ENCODE measurements around the gene HSF5.

HSF5 gene, protein sequence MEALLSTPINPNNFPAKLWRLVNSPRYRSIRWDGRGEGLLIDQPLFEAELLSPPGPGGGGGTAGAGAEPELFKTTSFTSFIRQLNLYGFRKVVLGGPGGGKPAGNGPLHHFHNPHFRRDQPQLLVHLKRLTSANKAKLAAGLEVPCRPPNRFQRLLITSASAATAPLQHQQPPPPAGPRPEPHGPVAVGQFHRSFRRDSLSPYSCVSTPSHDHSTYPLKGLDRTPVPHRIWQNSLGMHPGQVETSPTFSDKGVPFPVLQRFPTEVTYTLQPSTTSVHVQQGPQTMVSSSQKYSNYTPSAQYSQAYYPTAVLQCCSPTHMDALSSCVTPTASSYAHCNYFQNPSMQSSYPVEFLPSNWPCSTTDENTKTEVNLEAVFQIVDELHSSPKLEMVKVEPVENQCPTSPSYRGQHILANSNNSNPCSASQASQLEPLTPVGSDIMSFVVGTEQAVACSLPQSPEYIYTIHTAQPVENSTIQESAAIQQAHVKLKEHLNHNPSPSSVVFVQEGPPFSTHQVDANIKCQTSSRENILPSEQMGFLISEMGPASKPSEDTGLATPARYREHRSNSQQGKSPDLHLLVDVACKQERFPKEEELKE

DNA sequence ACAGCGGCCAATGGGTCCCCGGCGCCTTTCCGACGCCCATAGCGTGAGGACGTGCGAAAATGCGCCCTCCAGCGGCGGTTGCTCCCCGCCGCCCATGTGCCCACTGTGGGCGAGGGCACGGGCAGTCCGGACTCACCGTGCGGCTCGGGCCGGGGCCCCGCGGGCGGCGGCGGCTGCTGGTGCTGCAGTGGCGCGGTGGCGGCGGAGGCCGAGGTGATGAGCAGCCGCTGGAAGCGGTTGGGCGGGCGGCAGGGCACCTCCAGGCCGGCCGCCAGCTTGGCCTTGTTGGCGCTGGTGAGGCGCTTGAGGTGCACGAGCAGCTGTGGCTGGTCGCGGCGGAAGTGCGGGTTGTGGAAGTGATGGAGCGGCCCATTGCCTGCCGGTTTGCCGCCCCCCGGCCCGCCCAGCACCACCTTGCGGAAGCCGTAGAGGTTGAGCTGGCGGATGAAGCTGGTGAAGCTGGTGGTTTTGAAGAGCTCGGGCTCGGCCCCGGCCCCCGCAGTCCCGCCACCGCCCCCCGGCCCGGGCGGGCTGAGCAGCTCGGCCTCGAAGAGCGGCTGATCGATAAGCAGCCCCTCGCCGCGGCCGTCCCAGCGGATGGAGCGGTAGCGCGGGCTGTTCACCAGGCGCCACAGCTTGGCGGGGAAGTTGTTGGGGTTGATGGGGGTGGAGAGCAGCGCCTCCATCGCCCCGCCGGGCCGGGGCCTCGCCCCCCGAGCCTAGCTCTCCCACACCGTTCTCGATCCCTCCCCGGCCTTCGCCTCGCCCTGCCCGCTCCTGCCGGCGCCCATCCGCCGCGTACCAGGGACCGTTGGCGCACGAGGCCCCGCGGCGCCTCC is at the start of gene HSF5:
Gene HSF5 (minus strand): TSS at position 820 of the 839 bp plus-strand sequence. CDS start 134 bp downstream, at position 686.
- peaks cover 40% of the 10 kb centered on the region for H3K36me3 ChIP-seq (ENCODE audit: control insufficient read depth, insufficient read depth, low read length)
- H3K4me3 ChIP-seq (ENCODE audit: low read depth, low read length) = no peak within 1 kb of the TSS; the same call in 1 of the 2 replicates
- no peak within 1 kb of the TSS for H3K9ac ChIP-seq (ENCODE audit: low read length)
- no peaks in the 10 kb centered on the region for H3K4me1 ChIP-seq (ENCODE audit: control insufficient read depth, insufficient read depth, low read length)
- no peaks in the 10 kb centered on the region for H3K9me3 ChIP-seq (ENCODE audit: control insufficient read depth, insufficient read depth, low read depth, low read length)
- no peaks in the 10 kb centered on the region; the same call in 1 of the 2 replicates for H3K27me3 ChIP-seq (ENCODE audit: control insufficient read depth, insufficient read depth, low read length)
- no peak within 1 kb of the TSS for H3K27ac ChIP-seq (ENCODE audit: low read depth, low read length)

DNA sequence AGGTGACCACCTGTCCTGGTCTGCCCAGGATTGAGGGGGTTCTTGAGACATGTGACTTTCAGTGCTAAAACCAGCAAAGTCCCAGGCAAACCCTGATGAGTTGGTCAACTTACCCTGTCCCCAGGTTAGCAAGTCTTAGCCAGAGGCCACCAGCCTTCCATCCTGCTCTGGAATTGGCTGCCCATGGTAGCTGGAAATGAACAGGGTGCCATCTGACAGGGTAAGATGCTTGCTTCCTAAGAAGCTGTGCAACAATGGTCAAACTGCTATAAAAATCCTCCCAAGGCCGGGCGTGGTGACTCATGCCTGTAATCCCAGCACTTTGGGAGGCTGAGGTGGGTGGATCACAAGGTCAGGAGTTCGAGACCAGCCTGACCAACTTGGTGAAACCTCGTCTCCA is 49.1 kb upstream of the HSF5 start:
- Histone ChIP-seq H3K27me3 (ENCODE audit: control insufficient read depth, insufficient read depth, low read length) (peaks cover 16% of the 10 kb centered on the region), H3K4me3 (ENCODE audit: low read depth, low read length) (no peak overlapping the region), H3K9ac (ENCODE audit: low read length) (no peak overlapping the region), H3K27ac (ENCODE audit: low read depth, low read length) (no peak overlapping the region), H3K4me1 (ENCODE audit: control insufficient read depth, insufficient read depth, low read length) (peaks cover 22% of the 10 kb centered on the region; the same call in 1 of the 2 replicates), H3K36me3 (ENCODE audit: control insufficient read depth, insufficient read depth, low read length) (no peaks in the 10 kb centered on the region), H3K9me3 (ENCODE audit: control insufficient read depth, insufficient read depth, low read depth, low read length) (no peaks in the 10 kb centered on the region)

DNA sequence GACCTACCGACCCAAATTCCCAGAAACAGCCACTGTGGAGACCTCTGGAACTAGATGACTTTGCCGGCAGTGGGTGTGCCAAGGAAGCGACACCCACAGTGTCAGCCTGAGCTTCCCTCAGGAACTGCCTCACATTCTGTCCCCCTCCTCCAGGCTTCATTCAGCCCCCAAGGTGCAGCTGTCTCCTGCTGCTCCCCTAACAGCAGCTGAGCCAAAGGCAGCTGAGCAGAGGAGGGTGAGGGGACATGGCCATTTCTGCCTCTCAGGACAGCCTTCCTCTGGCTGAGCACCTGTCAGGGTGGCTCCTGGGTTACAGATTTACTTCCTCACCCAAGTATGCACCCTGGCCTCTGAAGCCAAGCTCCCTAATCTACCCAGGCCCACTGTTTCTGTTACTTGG is 48.3 kb upstream of the HSF5 start:
- Histone ChIP-seq H3K4me3 (ENCODE audit: low read depth, low read length) (no peak overlapping the region), H3K27ac (ENCODE audit: low read depth, low read length) (no peak overlapping the region), H3K27me3 (ENCODE audit: control insufficient read depth, insufficient read depth, low read length) (peaks cover 20% of the 10 kb centered on the region), H3K9me3 (ENCODE audit: control insufficient read depth, insufficient read depth, low read depth, low read length) (no peaks in the 10 kb centered on the region), H3K4me1 (ENCODE audit: control insufficient read depth, insufficient read depth, low read length) (peaks cover 23% of the 10 kb centered on the region; the same call in 1 of the 2 replicates), H3K36me3 (ENCODE audit: control insufficient read depth, insufficient read depth, low read length) (no peaks in the 10 kb centered on the region), H3K9ac (ENCODE audit: low read length) (no peak overlapping the region)

DNA sequence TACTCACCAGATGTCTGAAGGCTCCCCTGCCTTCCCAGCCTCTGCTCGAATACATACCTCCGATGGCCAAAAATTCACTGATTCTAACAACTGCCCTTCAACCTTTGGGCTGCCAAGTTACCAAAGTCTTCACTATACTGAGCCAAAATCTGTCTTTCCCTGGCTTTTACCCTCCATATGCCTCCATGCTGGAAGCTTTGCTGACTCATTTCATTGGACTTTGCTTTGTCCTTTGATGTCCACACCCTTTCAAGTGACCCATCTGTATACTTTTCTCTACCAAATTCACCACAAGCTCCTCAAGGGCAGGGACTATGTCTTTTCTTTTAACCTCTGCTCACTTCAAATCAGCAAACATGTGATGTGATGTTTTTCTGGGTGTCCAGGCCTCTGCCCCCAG is 47.2 kb upstream of the HSF5 start:
- Histone ChIP-seq H3K4me1 (ENCODE audit: control insufficient read depth, insufficient read depth, low read length) (peaks cover 31% of the 10 kb centered on the region), H3K9ac (ENCODE audit: low read length) (no peak overlapping the region), H3K9me3 (ENCODE audit: control insufficient read depth, insufficient read depth, low read depth, low read length) (no peaks in the 10 kb centered on the region), H3K27ac (ENCODE audit: low read depth, low read length) (no peak overlapping the region), H3K36me3 (ENCODE audit: control insufficient read depth, insufficient read depth, low read length) (no peaks in the 10 kb centered on the region), H3K4me3 (ENCODE audit: low read depth, low read length) (no peak overlapping the region), H3K27me3 (ENCODE audit: control insufficient read depth, insufficient read depth, low read length) (peaks cover 31% of the 10 kb centered on the region)

DNA sequence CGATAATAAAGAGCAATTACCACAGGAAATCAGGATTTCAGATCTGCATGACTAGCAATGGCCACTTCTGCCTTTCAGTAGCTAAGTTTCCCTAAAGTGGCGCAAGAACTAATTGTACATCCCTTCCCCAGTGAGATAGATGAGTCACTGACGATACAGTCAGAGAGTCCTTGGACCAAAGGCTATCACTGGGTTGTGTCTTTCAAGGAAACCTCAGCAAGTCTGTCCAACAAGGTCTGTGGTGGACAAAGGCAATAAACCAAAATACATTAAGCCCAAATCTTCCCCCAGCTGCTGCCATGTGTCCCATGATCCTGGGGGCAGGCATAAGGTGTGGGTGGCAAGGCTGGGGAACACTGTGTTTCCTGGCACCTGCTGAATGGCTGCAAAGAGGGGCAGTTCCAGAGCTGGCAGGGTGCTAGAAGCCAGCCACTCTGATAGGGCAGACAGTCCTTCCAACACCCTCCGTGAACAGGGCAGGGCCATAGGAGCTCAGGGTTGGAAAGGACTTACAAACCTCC is 46.8 kb upstream of the HSF5 start:
- Histone ChIP-seq H3K9ac (ENCODE audit: low read length) (no peak overlapping the region), H3K27me3 (ENCODE audit: control insufficient read depth, insufficient read depth, low read length) (peaks cover 32% of the 10 kb centered on the region), H3K27ac (ENCODE audit: low read depth, low read length) (no peak overlapping the region), H3K4me1 (ENCODE audit: control insufficient read depth, insufficient read depth, low read length) (peaks cover 31% of the 10 kb centered on the region), H3K4me3 (ENCODE audit: low read depth, low read length) (no peak overlapping the region), H3K9me3 (ENCODE audit: control insufficient read depth, insufficient read depth, low read depth, low read length) (no peaks in the 10 kb centered on the region), H3K36me3 (ENCODE audit: control insufficient read depth, insufficient read depth, low read length) (no peaks in the 10 kb centered on the region)

DNA sequence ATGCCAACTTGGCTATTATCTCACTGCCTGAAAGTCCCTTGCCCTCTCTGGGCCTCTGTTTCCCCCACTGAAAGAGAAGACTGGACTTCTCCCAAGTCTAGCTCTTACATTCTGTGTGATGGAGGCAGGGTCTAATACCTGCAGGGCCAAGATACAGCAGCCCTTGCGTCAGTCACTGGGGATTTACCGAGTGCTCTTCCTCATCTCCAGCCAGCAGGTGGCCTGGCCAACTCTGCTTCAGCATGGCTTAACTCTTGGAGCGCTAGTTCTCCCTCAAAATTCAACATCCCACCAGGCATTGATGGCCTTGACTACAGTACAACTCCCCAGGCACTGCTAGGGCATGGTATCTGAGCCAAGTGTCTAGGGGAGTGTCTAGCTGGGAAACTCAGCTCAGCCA is 46.1 kb upstream of the HSF5 start:
- Histone ChIP-seq H3K4me1 (ENCODE audit: control insufficient read depth, insufficient read depth, low read length) (peaks cover 37% of the 10 kb centered on the region), H3K9me3 (ENCODE audit: control insufficient read depth, insufficient read depth, low read depth, low read length) (no peaks in the 10 kb centered on the region), H3K36me3 (ENCODE audit: control insufficient read depth, insufficient read depth, low read length) (no peaks in the 10 kb centered on the region), H3K27ac (ENCODE audit: low read depth, low read length) (no peak overlapping the region), H3K4me3 (ENCODE audit: low read depth, low read length) (no peak overlapping the region), H3K27me3 (ENCODE audit: control insufficient read depth, insufficient read depth, low read length) (peaks cover 32% of the 10 kb centered on the region), H3K9ac (ENCODE audit: low read length) (no peak overlapping the region)

DNA sequence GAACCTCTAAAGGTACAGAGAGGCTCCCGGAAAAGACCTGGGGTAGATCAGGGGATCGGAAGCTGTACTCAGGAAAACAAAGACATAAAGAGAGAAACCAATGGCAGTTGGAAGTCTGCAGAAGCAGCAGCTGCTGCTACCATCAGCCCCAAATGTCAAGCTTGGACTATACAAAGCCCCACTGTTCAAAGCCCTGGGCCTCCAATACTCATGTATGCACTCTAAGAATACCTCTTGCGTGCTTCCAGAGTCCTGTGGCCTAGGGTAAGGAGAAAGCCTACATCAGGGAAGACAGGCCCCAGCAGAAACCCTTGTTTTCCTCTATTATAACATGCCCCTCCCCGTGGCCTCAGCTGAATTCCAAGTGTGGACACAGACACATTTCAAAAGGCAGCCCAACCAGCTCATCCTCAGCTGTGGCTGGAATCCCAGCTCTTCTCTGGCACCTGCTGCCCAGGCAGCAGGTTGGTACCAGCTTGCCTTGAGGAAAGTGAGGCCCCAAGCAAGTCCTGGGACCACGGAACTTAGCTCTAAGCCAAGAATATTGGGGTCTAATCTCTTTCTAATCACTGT is 45.5 kb upstream of the HSF5 start:
- Histone ChIP-seq H3K9ac (ENCODE audit: low read length) (no peak overlapping the region), H3K36me3 (ENCODE audit: control insufficient read depth, insufficient read depth, low read length) (no peaks in the 10 kb centered on the region), H3K4me1 (ENCODE audit: control insufficient read depth, insufficient read depth, low read length) (peaks cover 44% of the 10 kb centered on the region), H3K9me3 (ENCODE audit: control insufficient read depth, insufficient read depth, low read depth, low read length) (no peaks in the 10 kb centered on the region), H3K27me3 (ENCODE audit: control insufficient read depth, insufficient read depth, low read length) (peaks cover 32% of the 10 kb centered on the region), H3K27ac (ENCODE audit: low read depth, low read length) (no peak overlapping the region), H3K4me3 (ENCODE audit: low read depth, low read length) (no peak overlapping the region)

DNA sequence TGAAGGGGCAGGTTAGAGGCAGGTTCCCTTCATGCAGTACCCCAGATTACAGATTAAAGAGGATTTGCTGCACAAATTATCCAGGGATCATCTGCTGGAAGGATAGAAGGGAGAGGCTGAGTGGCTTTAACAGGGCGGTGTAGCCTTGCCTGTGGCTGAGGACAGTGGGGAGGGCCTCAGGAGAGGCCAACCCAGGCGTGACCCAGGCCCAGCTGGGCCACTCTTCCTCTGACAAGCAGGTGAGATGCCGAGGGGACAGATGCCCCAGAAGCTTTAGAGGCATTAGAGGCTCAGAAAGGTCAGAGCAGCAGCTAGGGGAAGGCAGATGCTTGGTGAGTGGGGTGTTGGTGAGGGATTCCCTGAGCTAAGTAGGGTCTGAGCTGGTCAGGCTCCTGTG is 44.3 kb upstream of the HSF5 start:
- H3K36me3 ChIP-seq (ENCODE audit: control insufficient read depth, insufficient read depth, low read length) = no peaks in the 10 kb centered on the region
- H3K27ac ChIP-seq (ENCODE audit: low read depth, low read length) = no peak overlapping the region
- peaks cover 55% of the 10 kb centered on the region for H3K4me1 ChIP-seq (ENCODE audit: control insufficient read depth, insufficient read depth, low read length)
- peaks cover 32% of the 10 kb centered on the region for H3K27me3 ChIP-seq (ENCODE audit: control insufficient read depth, insufficient read depth, low read length)
- H3K9me3 ChIP-seq (ENCODE audit: control insufficient read depth, insufficient read depth, low read depth, low read length) = no peaks in the 10 kb centered on the region
- H3K9ac ChIP-seq (ENCODE audit: low read length) = no peak overlapping the region
- H3K4me3 ChIP-seq (ENCODE audit: low read depth, low read length) = peak overlapping the region; percentile 82

DNA sequence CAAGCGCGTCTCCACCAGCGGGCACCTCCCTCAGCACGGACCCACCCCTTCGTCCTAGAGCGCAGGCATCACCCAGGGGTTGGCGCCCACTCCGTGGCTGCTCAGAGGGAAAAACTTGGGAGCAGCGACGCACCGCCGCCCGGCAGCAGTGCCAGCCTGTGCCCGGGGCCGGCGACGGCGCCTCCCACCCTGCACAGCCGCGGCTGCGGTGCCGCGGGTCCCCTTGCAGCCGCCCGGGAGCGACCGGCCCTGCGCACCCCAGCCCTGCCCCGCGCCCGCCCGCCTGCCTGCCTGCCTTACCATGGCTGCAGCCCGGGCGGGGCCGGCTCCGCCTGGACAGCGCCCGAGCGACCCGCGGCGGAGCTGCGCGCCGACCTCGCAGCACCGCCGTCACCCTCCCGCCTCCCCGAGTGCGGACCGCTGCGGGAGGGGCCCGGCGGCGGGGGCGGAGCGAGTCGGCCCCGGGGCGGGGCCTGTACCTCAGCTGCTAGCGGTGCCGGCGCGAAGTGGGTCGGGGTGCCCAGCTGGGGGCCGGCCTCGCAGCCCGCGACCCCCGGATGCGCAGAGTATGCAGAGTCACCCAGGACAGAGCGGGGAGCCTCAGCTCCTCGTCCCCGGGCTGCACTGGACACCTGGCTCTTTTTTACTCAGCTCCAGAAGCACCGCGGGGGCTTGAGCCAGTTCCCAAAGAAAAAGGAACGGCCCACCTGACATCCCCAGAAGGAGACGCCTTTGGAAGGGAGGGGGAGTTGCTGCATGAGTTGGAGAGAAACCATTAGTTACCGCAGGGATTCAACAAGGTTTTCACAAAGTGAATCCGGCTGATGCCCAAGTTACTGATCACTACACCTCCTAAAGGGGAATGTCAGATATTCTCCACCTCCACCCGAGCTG is 43.7 kb upstream of the HSF5 start:
- H3K4me1 ChIP-seq (ENCODE audit: control insufficient read depth, insufficient read depth, low read length) = peaks cover 60% of the 10 kb centered on the region
- peak overlapping the region; percentile 82 for H3K4me3 ChIP-seq (ENCODE audit: low read depth, low read length)
- peaks cover 32% of the 10 kb centered on the region for H3K27me3 ChIP-seq (ENCODE audit: control insufficient read depth, insufficient read depth, low read length)
- H3K9me3 ChIP-seq (ENCODE audit: control insufficient read depth, insufficient read depth, low read depth, low read length) = no peaks in the 10 kb centered on the region
- H3K36me3 ChIP-seq (ENCODE audit: control insufficient read depth, insufficient read depth, low read length) = no peaks in the 10 kb centered on the region
- H3K27ac ChIP-seq (ENCODE audit: low read depth, low read length) = no peak overlapping the region
- no peak overlapping the region for H3K9ac ChIP-seq (ENCODE audit: low read length)

DNA sequence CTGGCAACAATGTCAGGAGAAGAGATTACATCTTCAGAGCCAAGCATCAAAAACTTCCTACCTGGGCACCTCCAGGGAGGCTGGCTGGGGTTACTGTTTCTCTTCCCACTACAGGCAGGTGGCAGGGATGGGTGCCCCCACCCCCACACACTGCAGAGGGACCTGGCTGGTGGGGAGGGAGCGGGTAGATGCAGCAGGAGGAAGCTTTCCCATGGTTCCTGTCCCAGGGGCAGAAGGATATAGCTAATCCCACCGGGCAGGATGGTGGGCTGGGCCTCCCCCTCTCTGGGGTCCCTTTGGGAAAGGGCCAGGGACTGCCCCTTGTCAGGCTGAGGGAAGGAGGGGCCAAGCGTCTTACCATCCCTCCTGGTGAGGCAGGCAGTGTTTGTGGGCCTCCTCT is 42.9 kb upstream of the HSF5 start:
- Histone ChIP-seq H3K4me1 (ENCODE audit: control insufficient read depth, insufficient read depth, low read length) (peaks cover 60% of the 10 kb centered on the region), H3K27ac (ENCODE audit: low read depth, low read length) (no peak overlapping the region), H3K36me3 (ENCODE audit: control insufficient read depth, insufficient read depth, low read length) (no peaks in the 10 kb centered on the region), H3K27me3 (ENCODE audit: control insufficient read depth, insufficient read depth, low read length) (peaks cover 29% of the 10 kb centered on the region), H3K9me3 (ENCODE audit: control insufficient read depth, insufficient read depth, low read depth, low read length) (no peaks in the 10 kb centered on the region), H3K4me3 (ENCODE audit: low read depth, low read length) (peak overlapping the region; percentile 82), H3K9ac (ENCODE audit: low read length) (no peak overlapping the region)
